Endothelial cell of umbilical vein (primary cell): ENCODE measurements around the gene TTLL5. TPM values are rescaled to one million over a fixed set of nuclear protein-coding genes. Genes with fewer than 3 reads are reported as not detected.

ENCODE experiments used
- BruUV-seq: library from RNA; stranded (reverse); fragments of 400-500 nt; replicated peaks from 2 replicates; lab custom pipeline; 2021; lab: Mats Ljungman, UMichigan
- CTCF ChIA-PET: fragments of 300-600, 350-600 bp; sonication (Branson Sonifier 250); formaldehyde crosslinking; loops from one replicate; lab custom pipeline; 2021; ENCODE audit warnings: antibody characterized with exemption, inconsistent platforms; lab: Charles Lee
- POLR2A ChIA-PET: fragments of 300-600, 350-600 bp; sonication (Branson Sonifier 250); formaldehyde crosslinking; loops from one replicate; lab custom pipeline; 2021; ENCODE audit warnings: antibody characterized with exemption, inconsistent platforms; lab: Charles Lee
- DNase-seq: peaks from one replicate; pipeline ENCODE4 v3.0.0-alpha.2; 2011; ENCODE audit warnings: low read depth, low spot score
- FAIRE-seq: peaks from 2 replicates; lab custom pipeline; 2011; peaks lifted over from hg19 to GRCh38; lab: Jason Lieb, UNC
- H2AFZ ChIP-seq: 2 replicates; pipeline ENCODE4 v1.6.0; 2012; ENCODE audit warnings: low read depth, low read length, control low read depth, inconsistent platforms
- H3K27ac ChIP-seq: 2 replicates; pipeline ENCODE4 v1.5.1; 2011; ENCODE audit warnings: low read depth, mild to moderate bottlenecking, control low read depth, low read length, moderate library complexity; ENCODE audit not compliant: insufficient read depth
- H3K27me3 ChIP-seq, 2 experiments: 2 replicates each; pipeline versions ENCODE4 v1.6.0 to v1.6.1; 2011; ENCODE audit warnings: low read length in 2 of 2, mixed read lengths in 1 of 2; ENCODE audit not compliant: control insufficient read depth in 2 of 2, insufficient read depth in 2 of 2
- H3K36me3 ChIP-seq, 2 experiments: 2 replicates in 1 of 2; 3 replicates in 1 of 2; pipeline ENCODE4 v1.5.1; 2011; ENCODE audit warnings: low read length in 2 of 2, mild to moderate bottlenecking in 1 of 2, moderate library complexity in 1 of 2; ENCODE audit not compliant: control insufficient read depth in 2 of 2, insufficient read depth in 2 of 2; ENCODE audit errors: extremely low read depth in 1 of 2
- H3K4me1 ChIP-seq: 3 replicates; pipeline ENCODE4 v1.5.1; 2011; ENCODE audit warnings: mild to moderate bottlenecking, low read length; ENCODE audit not compliant: control insufficient read depth, insufficient read depth; ENCODE audit errors: extremely low read depth
- H3K4me2 ChIP-seq: 2 replicates; pipeline ENCODE4 v1.6.1; 2011; ENCODE audit warnings: low read length, control low read depth, mixed read lengths; ENCODE audit not compliant: insufficient read depth
- H3K4me3 ChIP-seq, 3 experiments: fragments of 200-600 bp in 1 of 3; sonication (generic), shearing (Covaris generic) in 1 of 3; replicated peaks in 1 of 3; 2 replicates each; pipeline ENCODE4 v1.5.1; 2011 to 2016; ENCODE audit warnings: control low read depth in 3 of 3, low read length in 3 of 3, mild to moderate bottlenecking in 2 of 3, inconsistent platforms in 1 of 3, low read depth in 1 of 3, moderate library complexity in 1 of 3; ENCODE audit not compliant: insufficient read depth in 1 of 3
- H3K79me2 ChIP-seq: 2 replicates; pipeline ENCODE4 v1.6.0; 2012; ENCODE audit warnings: low read length, inconsistent platforms; ENCODE audit not compliant: control insufficient read depth, insufficient read depth
- H3K9ac ChIP-seq: replicated peaks from 2 replicates; pipeline ENCODE3; 2011; ENCODE audit warnings: low read length, control low read depth; ENCODE audit not compliant: insufficient read depth; ENCODE audit errors: extremely low read depth
- H3K9me1 ChIP-seq: replicated peaks from 3 replicates; pipeline ENCODE4 v1.6.0; 2011; ENCODE audit warnings: mild to moderate bottlenecking, low read length; ENCODE audit not compliant: control insufficient read depth, insufficient read depth; ENCODE audit errors: extremely low read depth
- H3K9me3 ChIP-seq: replicated peaks from 2 replicates; pipeline ENCODE4 v1.5.1; 2012; ENCODE audit warnings: low read length, inconsistent platforms; ENCODE audit not compliant: control insufficient read depth, insufficient read depth
- H4K20me1 ChIP-seq: replicated peaks from 2 replicates; pipeline ENCODE3; 2011; ENCODE audit warnings: mild to moderate bottlenecking, low read length; ENCODE audit not compliant: control insufficient read depth, insufficient read depth; ENCODE audit errors: extremely low read depth
- EZH2 ChIP-seq: IDR thresholded peaks from 2 replicates; pipeline ENCODE4 v1.6.1; 2012; ENCODE audit warnings: borderline replicate concordance, low read depth, mild to moderate bottlenecking, moderate library complexity, low read length, inconsistent platforms; ENCODE audit not compliant: severe bottlenecking
- FOS ChIP-seq: IDR thresholded peaks from 2 replicates; pipeline ENCODE4 v1.6.1; 2011; ENCODE audit warnings: mild to moderate bottlenecking, low read length, moderate library complexity, borderline replicate concordance; ENCODE audit not compliant: insufficient read depth
- GATA2 ChIP-seq: IDR thresholded peaks from 2 replicates; pipeline ENCODE4 v1.7.0; 2011; ENCODE audit warnings: low read depth, mild to moderate bottlenecking, moderate library complexity, mixed read lengths, low read length; ENCODE audit not compliant: insufficient read length, insufficient read depth
- JUN ChIP-seq: IDR thresholded peaks from 2 replicates; pipeline ENCODE4 v1.6.1; 2011; ENCODE audit warnings: borderline replicate concordance, low read depth; ENCODE audit not compliant: insufficient read length, insufficient read depth
- MYC ChIP-seq: IDR thresholded peaks from one replicate; pipeline ENCODE4 v1.6.1; 2011; ENCODE audit warnings: mild to moderate bottlenecking, low read depth, low read length
- POLR2A ChIP-seq: IDR thresholded peaks from 2 replicates; pipeline ENCODE4 v1.6.1; 2012; ENCODE audit warnings: low read depth, mild to moderate bottlenecking, control low read depth, low read length
- POLR2AphosphoS5 ChIP-seq: IDR thresholded peaks from 2 replicates; pipeline ENCODE4 v1.6.1; 2012; ENCODE audit warnings: low read depth, mild to moderate bottlenecking, control low read depth, low read length, moderate library complexity; ENCODE audit not compliant: insufficient read depth
- dilution Hi-C: fragments of 300-500 bp; cut with MboI; formaldehyde crosslinking; loops from one replicate; pipeline ENCODE4 v1.15.0; 2019; ENCODE audit warnings: low sequenced_read_pairs; ENCODE audit not compliant: extremely low pct_ligation_motif_present
- intact Hi-C: fragments of 100-400 bp; cut with micrococcal nuclease; formaldehyde crosslinking; loops from one replicate; pipeline ENCODE4 v1.10.0; 2022
- polyA plus RNA-seq, 4 experiments: library from polyadenylated mRNA; depleted of rRNA in 3 of 4; stranded (reverse) in 3 of 4; unstranded in 1 of 4; fragments of >200 nt; gene quantifications; 2 replicates each; pipeline versions ENCODE4 v1.2.1 to v1.2.3, GENCODE V29; 2011 to 2012; ENCODE audit warnings: missing spikeins in 1 of 4
- total RNA-seq: library from RNA; stranded (reverse); gene quantifications from 2 replicates; pipeline ENCODE4 v1.2.3, GENCODE V29; 2021
- TF ChIP-seq, protein P1 (sequence below), 2 donors: IDR thresholded peaks; 1 replicate in 1 of 2; 2 replicates in 1 of 2; pipeline ENCODE4 v1.5.1; 2011; ENCODE audit warnings: low read length in 2 of 2, mild to moderate bottlenecking in 2 of 2, moderate library complexity in 2 of 2, control low read depth in 1 of 2, inconsistent platforms in 1 of 2, low read depth in 1 of 2; ENCODE audit not compliant: insufficient read depth in 1 of 2; ENCODE audit errors: extremely low read depth in 1 of 2
- TF ChIP-seq, protein P2 (sequence below): IDR thresholded peaks from 2 replicates; pipeline ENCODE4 v1.6.1; 2011; ENCODE audit not compliant: insufficient read depth, insufficient read length

TTLL5 gene
- total and polyA plus RNA-seq, 2 donors (not counting 3 experiments of a cell fraction or from before 2014, with no cell fraction given): 33.2 to 93.6 TPM

DNA sequence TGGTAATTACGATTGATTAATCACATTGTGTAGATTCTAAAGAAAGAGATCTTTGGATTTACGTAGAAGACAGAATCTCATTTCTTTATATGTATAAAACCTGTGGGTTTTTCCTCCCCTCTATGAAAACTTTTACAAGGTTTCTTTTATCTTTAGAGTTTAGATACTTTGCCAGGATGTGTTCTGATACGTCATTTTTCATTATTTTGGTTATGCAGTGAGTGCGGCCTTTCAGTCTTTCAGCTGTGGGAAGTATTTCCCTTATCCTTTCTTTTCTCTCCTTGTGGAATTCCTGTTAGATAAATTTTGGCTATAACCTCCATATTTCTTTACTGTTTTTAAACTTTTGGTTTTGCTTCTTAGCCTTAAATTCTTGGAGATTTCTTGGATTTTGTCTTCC lies 92.7 kb downstream of the TTLL5 start:
- intact Hi-C loops: no loop called here
- Histone ChIP-seq H3K9me1 (no peaks in the 10 kb centered on the region), H3K9me3 (no peaks in the 10 kb centered on the region), H3K27me3 (no peaks in the 10 kb centered on the region), H3K9ac (no peak overlapping the region), H3K4me1 (no peaks in the 10 kb centered on the region), H3K4me2 (no peak overlapping the region), H3K79me2 (no peaks in the 10 kb centered on the region), H3K4me3 (no peak overlapping the region), H2AFZ (no peak overlapping the region), H3K27ac (no peak overlapping the region), H3K36me3 (peaks cover 2 to 9% of the 10 kb centered on the region in 2 experiments), H4K20me1 (no peaks in the 10 kb centered on the region)
- FAIRE-seq (no peak), DNase-seq (no peak)
- ChIA-PET CTCF (no interaction called here), POLR2A (no interaction called here)
- dilution Hi-C loops: no loop called here
- no TSS peak for BruUV-seq
- TF ChIP-seq, protein P1, sequence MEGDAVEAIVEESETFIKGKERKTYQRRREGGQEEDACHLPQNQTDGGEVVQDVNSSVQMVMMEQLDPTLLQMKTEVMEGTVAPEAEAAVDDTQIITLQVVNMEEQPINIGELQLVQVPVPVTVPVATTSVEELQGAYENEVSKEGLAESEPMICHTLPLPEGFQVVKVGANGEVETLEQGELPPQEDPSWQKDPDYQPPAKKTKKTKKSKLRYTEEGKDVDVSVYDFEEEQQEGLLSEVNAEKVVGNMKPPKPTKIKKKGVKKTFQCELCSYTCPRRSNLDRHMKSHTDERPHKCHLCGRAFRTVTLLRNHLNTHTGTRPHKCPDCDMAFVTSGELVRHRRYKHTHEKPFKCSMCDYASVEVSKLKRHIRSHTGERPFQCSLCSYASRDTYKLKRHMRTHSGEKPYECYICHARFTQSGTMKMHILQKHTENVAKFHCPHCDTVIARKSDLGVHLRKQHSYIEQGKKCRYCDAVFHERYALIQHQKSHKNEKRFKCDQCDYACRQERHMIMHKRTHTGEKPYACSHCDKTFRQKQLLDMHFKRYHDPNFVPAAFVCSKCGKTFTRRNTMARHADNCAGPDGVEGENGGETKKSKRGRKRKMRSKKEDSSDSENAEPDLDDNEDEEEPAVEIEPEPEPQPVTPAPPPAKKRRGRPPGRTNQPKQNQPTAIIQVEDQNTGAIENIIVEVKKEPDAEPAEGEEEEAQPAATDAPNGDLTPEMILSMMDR (IDR thresholded peaks at IDR 0.05; ENCODE audit: extremely low read depth in 1 of 2, insufficient read depth in 1 of 2, low read depth in 1 of 2, low read length in 2 of 2): no peak
- TF ChIP-seq JUN (no peak), FOS (no peak), GATA2 (no peak), POLR2AphosphoS5 (no peak), EZH2 (no peak), POLR2A (no peak), MYC (no peak)
- TF ChIP-seq, protein P2, sequence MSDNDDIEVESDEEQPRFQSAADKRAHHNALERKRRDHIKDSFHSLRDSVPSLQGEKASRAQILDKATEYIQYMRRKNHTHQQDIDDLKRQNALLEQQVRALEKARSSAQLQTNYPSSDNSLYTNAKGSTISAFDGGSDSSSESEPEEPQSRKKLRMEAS: no peak
